Measurements from ENCODE around the gene LSM3. TPM values are rescaled to one million over a fixed set of nuclear protein-coding genes. Genes with fewer than 3 reads are reported as not detected.
"Not testable (repeated sequence)": the region's sequence is repeated elsewhere in the genome, so short reads cannot be mapped to it uniquely, and the experiment has no call there.

Gene LSM3
- total RNA-seq, 2 experiments from 2014 or later = 16.5 to 18.9 TPM

GRCh38 chr3:14228681-14229470, 50.3 kb downstream of the LSM3 start:
- ATAC-seq (no peak), DNase-seq (no peak)
- H3K27ac Mint-ChIP-seq = no peak overlapping the region
- H3K36me3 Mint-ChIP-seq = no peaks in the 10 kb centered on the region
- peaks cover 4% of the 10 kb centered on the region for H3K9me3 Mint-ChIP-seq (ENCODE audit: low read depth)
- H3K4me3 Mint-ChIP-seq = no peak overlapping the region
- H3K4me1 Mint-ChIP-seq = peaks cover 4% of the 10 kb centered on the region
- CTCF ChIA-PET = no interaction called here
- peaks cover 56% of the 10 kb centered on the region for H3K27me3 Mint-ChIP-seq

DNA sequence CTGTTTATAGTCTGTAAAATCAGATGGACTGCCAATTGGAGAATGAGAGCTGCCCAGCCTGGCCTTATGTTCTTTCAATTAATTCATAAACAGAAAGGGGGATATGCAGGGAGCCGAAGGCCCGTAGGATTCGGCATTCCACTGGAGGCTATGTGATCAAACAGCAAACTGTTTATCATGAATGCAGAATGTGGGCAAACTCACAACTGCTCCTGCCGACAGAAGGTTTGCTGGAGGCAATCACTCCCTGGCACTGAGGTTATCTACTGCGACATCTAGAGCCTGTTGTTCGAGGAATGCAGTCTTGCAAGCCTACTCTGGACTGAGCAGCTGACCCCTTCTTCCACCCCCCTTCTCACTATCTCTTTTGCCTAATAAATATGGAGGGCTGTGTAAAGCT, 51.1 kb downstream of the LSM3 start:
- H3K4me1 Mint-ChIP-seq, H3K4me3 Mint-ChIP-seq: not testable (repeated sequence)
- H3K27me3 Mint-ChIP-seq = peaks cover 52% of the 10 kb centered on the region

DNA sequence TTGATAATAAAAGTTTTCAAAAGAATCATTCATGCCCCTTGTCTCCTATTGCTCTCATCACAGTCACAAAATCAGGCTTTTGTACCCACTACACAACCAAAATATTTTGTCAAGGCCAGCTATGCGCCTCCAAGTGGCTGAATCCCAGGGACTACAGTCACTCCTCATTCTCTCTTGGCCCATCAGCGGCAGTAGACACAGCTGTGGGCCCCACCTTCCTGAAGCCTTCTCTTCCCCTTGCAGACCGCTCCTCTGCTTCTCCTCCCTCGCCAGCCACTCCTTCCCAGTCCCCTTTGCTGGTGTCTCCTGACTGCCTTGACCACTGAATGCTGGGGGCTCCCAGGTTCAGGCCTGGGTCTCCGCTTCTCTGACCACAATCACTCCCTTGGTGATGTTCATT, 52.1 kb downstream of the LSM3 start:
- Mint-ChIP-seq H3K36me3 (no peaks in the 10 kb centered on the region), H3K4me1 (peaks cover 7% of the 10 kb centered on the region), H3K4me3 (no peak overlapping the region), H3K27me3 (peaks cover 44% of the 10 kb centered on the region), H3K27ac (no peak overlapping the region), H3K9me3 (ENCODE audit: low read depth) (peaks cover 4% of the 10 kb centered on the region)
- ATAC-seq (no peak), DNase-seq (no peak)
- CTCF ChIA-PET = interaction anchor here (0.9 to 3.5 kb wide), 3 partner anchors 9 to 27 kb away, joined by 3 to 11 read pairs (median 4); no protein-coding TSS in a partner anchor

More for the DNA sequence above, 51.1 kb downstream of the LSM3 start:
- CTCF ChIA-PET = interaction anchor here (0.9 kb wide), 1 partner anchor 26 kb away, joined by 4 read pairs; no protein-coding TSS in a partner anchor
- DNase-seq; ATAC-seq; H3K36me3 Mint-ChIP-seq; H3K9me3 Mint-ChIP-seq (ENCODE audit: low read depth); H3K27ac Mint-ChIP-seq: not testable (repeated sequence)

- Mint-ChIP-seq H3K4me1 (peaks cover 7% of the 10 kb centered on the region), H3K27ac (no peak overlapping the region), H3K27me3 (peaks cover 39% of the 10 kb centered on the region), H3K9me3 (ENCODE audit: low read depth) (peaks cover 4% of the 10 kb centered on the region), H3K36me3 (no peaks in the 10 kb centered on the region), H3K4me3 (no peak overlapping the region)
- DNase-seq = no peak
- ATAC-seq = no peak
- CTCF ChIA-PET = interaction anchor here (0.9 to 3.5 kb wide), 3 partner anchors 9 to 28 kb away, joined by 3 to 11 read pairs (median 4); no protein-coding TSS in a partner anchor
Measured at GRCh38 chr3:14231145-14231990, 52.8 kb downstream of the LSM3 start.

DNA sequence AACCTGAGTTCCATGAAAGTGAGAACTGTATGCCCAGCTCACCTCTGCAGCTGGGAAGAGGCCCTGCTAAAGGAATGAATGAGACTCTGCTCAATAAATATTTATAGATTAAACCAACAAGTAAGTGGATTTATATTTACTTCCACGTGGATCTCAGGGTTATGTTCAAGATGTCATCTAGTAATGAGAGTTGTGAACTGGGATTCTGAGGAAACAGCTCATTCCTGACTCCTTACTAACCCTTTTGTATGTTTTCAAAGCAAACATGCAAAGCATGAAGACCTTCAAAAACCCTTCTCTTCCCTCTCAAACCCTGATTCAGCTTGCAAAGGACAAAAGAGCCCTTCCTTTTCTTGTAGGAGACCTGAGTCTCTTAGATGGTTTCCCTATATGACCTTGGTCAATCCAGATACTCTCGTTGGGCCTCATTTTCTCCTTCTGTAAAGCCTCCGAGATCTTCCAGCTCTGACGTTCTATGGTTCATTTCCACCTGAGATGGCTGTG, 53.4 kb downstream of the LSM3 start:
- Mint-ChIP-seq H3K4me3 (no peak overlapping the region), H3K27me3 (peaks cover 32% of the 10 kb centered on the region), H3K36me3 (no peaks in the 10 kb centered on the region), H3K4me1 (peaks cover 7% of the 10 kb centered on the region), H3K27ac (no peak overlapping the region), H3K9me3 (ENCODE audit: low read depth) (peaks cover 4% of the 10 kb centered on the region)
- DNase-seq (no peak), ATAC-seq (no peak)
- CTCF ChIA-PET = interaction anchor here (1.4 to 3.5 kb wide), 2 partner anchors 8 to 29 kb away, joined by 4 to 11 read pairs; no protein-coding TSS in a partner anchor

DNA sequence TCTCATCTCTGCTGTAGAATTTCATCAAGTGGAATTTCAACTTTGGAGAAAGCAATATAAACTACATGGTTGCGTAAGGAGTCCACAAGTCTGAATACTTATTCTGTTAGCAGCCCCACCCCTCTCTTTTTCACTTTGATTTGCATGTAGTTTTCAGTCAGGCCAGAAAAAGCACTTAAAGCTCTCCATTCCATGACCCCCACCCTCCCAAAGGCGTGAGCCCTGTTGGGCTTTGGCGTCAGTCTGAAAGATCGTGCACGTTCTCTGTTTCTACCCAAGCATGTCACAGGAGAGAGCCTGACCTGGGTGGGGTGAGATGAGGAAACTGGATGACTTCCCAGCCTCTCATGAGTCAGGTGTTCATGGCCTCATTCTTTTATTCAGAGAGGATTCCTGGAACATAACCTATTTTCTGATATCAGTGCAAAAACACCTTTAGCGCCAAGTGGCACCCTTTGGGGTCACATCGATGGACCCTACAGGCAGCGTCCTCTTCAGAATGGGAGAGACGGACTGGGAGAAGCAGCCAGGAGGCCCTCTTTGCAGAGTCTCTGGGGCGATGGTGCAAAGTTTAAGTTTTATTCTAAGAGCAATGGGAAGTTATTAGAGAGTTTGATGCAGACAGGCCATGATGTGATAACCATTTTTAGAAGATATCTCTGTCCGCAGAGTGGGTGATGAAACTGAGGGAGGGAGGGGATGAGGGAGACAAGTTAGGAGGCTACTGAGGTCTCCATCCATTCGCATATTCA, 55.8 kb downstream of the LSM3 start:
- CTCF ChIA-PET = interaction anchor here (1.2 to 3.5 kb wide), 2 partner anchors 15 to 31 kb away, joined by 3 to 11 read pairs; no protein-coding TSS in a partner anchor
- DNase-seq = peak; percentile 31

GRCh38 chr3:14235003-14235911, 56.6 kb downstream of the LSM3 start:
- peaks cover 36% of the 10 kb centered on the region for H3K27me3 Mint-ChIP-seq
- no peak overlapping the region for H3K4me3 Mint-ChIP-seq
- peaks cover 4% of the 10 kb centered on the region for H3K9me3 Mint-ChIP-seq (ENCODE audit: low read depth)
- H3K4me1 Mint-ChIP-seq = peaks cover 7% of the 10 kb centered on the region
- H3K27ac Mint-ChIP-seq = no peak overlapping the region
- H3K36me3 Mint-ChIP-seq = no peaks in the 10 kb centered on the region
- DNase-seq (peak; percentile 18), ATAC-seq (no peak)
- CTCF ChIA-PET = interaction anchor here (1.2 kb wide), 1 partner anchor 15 kb away, joined by 3 read pairs; no protein-coding TSS in a partner anchor

More for the DNA sequence above, 55.8 kb downstream of the LSM3 start:
- Mint-ChIP-seq H3K36me3 (no peaks in the 10 kb centered on the region), H3K27ac (no peak overlapping the region), H3K4me3 (no peak overlapping the region), H3K9me3 (ENCODE audit: low read depth) (peaks cover 4% of the 10 kb centered on the region), H3K27me3 (peaks cover 29% of the 10 kb centered on the region), H3K4me1 (peaks cover 7% of the 10 kb centered on the region)
- no peak for ATAC-seq

GRCh38 chr3:14235912-14236295, 57.3 kb downstream of the LSM3 start:
- CTCF ChIA-PET = interaction anchor here (1.2 kb wide), 1 partner anchor 14 kb away, joined by 3 read pairs; no protein-coding TSS in a partner anchor
- no peak overlapping the region for H3K4me3 Mint-ChIP-seq
- no peak for ATAC-seq
- peaks cover 38% of the 10 kb centered on the region for H3K27me3 Mint-ChIP-seq
- H3K36me3 Mint-ChIP-seq = no peaks in the 10 kb centered on the region
- H3K9me3 Mint-ChIP-seq (ENCODE audit: low read depth) = peaks cover 4% of the 10 kb centered on the region
- no peak overlapping the region for H3K27ac Mint-ChIP-seq
- DNase-seq = peak; percentile 29
- peaks cover 7% of the 10 kb centered on the region for H3K4me1 Mint-ChIP-seq

GRCh38 chr3:14236902-14237301, 58.3 kb downstream of the LSM3 start:
- CTCF ChIA-PET = no interaction called here
- no peak overlapping the region for H3K4me3 Mint-ChIP-seq
- H3K27ac Mint-ChIP-seq = no peak overlapping the region
- no peaks in the 10 kb centered on the region for H3K36me3 Mint-ChIP-seq
- peaks cover 7% of the 10 kb centered on the region for H3K4me1 Mint-ChIP-seq
- no peak for ATAC-seq
- H3K27me3 Mint-ChIP-seq = peaks cover 29% of the 10 kb centered on the region
- H3K9me3 Mint-ChIP-seq (ENCODE audit: low read depth) = peaks cover 4% of the 10 kb centered on the region
- no peak for DNase-seq

GRCh38 chr3:14237457-14237856, 58.8 kb downstream of the LSM3 start:
- no peak for DNase-seq
- CTCF ChIA-PET = no interaction called here
- Mint-ChIP-seq H3K9me3 (ENCODE audit: low read depth) (peaks cover 4% of the 10 kb centered on the region), H3K4me3 (no peak overlapping the region), H3K27ac (no peak overlapping the region), H3K4me1 (peaks cover 7% of the 10 kb centered on the region), H3K36me3 (no peaks in the 10 kb centered on the region), H3K27me3 (peaks cover 23% of the 10 kb centered on the region)
- no peak for ATAC-seq

DNA sequence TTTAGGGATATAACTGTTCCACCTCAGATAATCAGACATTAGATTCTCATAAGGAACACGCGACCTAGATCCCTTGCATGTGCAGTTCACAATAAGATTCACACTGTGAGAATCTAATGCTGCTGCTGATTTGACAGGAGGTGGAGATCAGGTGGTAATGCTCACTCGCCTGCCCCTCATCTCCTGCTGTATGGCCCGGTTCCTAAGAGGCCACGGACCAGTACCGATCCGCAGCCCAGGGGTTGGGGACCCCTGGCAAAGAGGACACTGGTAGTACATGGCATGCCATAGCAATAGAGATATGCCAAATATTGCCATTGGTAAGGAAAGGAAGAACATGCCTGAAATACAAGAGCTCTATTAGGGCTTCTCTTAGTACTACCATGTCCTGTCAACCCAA, 59.7 kb downstream of the LSM3 start:
- Mint-ChIP-seq H3K36me3 (no peaks in the 10 kb centered on the region), H3K27ac (no peak overlapping the region), H3K9me3 (ENCODE audit: low read depth) (peaks cover 4% of the 10 kb centered on the region), H3K4me1 (peaks cover 3% of the 10 kb centered on the region), H3K27me3 (peaks cover 21% of the 10 kb centered on the region), H3K4me3 (no peak overlapping the region)
- ATAC-seq = no peak
- CTCF ChIA-PET = interaction anchor here (1.3 kb wide), 1 partner anchor 37 kb away, joined by 3 read pairs; no protein-coding TSS in a partner anchor
- DNase-seq = no peak

- H3K27ac Mint-ChIP-seq = no peak overlapping the region
- CTCF ChIA-PET = interaction anchor here (1.3 to 1.9 kb wide), 2 partner anchors 8 to 38 kb away, joined by 3 to 4 read pairs; no protein-coding TSS in a partner anchor
- H3K36me3 Mint-ChIP-seq = no peaks in the 10 kb centered on the region
- no peaks in the 10 kb centered on the region for H3K9me3 Mint-ChIP-seq (ENCODE audit: low read depth)
- peaks cover 18% of the 10 kb centered on the region for H3K27me3 Mint-ChIP-seq
- no peak for DNase-seq
- ATAC-seq = no peak
- H3K4me3 Mint-ChIP-seq = no peak overlapping the region
- H3K4me1 Mint-ChIP-seq = peaks cover 3% of the 10 kb centered on the region
Measured at GRCh38 chr3:14238930-14239329, 60.3 kb downstream of the LSM3 start.
